Measurements from ENCODE around the gene HECA. TPM values are rescaled to one million over a fixed set of nuclear protein-coding genes. Genes with fewer than 3 reads are reported as not detected.
"Not testable (repeated sequence)": the region's sequence is repeated elsewhere in the genome, so short reads cannot be mapped to it uniquely, and the experiment has no call there.

HECA gene
- total RNA-seq, 4 donors from 2014 or later = 36.1 to 70.1 (median 46.9) TPM

DNA sequence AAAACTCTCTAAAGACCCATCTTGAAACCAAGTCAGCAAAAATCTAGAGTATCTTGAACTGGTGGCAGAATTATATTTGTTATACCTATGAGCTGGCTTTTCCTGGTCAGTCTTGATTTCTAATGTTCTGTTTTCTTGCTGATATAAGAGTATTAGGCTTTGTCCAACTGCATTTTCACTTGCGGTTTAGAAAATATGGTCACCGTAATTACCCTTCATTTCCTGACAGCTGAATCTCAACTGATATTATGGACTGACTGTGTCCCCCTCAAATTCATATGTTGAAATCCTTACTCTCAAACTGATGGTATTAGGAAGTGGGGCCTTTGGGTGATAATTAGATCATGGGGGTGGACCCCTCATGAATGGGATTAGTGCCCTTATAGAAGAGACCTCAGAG lies 84.9 kb downstream of the HECA start:
- Histone ChIP-seq H3K36me3 (no peaks in the 10 kb centered on the region), H3K27ac (peak overlapping the region in 3 of 4 donors; percentile 27 to 54 (median 44)), H3K4me1 (peaks cover 0 to 10% (median 2%) of the 10 kb centered on the region in 3 donors), H3K27me3 (no peaks in the 10 kb centered on the region), H3K4me3 (no peak overlapping the region), H3K9me3 (no peaks in the 10 kb centered on the region)
- 90 to 100% methylated on average over 1 to 2 of the region's 2 CpGs for WGBS, 2 donors (ENCODE audit: low coverage in 1 of 2)
- TF ChIP-seq POLR2AphosphoS5 (IDR thresholded peaks at IDR 0.05) (no peak), POLR2A (IDR thresholded peaks at IDR 0.05) (no peak), EP300 (IDR thresholded peaks at IDR 0.05) (no peak), CTCF (IDR thresholded peaks at IDR 0.05) (no peak)
- ATAC-seq = no peak

DNA sequence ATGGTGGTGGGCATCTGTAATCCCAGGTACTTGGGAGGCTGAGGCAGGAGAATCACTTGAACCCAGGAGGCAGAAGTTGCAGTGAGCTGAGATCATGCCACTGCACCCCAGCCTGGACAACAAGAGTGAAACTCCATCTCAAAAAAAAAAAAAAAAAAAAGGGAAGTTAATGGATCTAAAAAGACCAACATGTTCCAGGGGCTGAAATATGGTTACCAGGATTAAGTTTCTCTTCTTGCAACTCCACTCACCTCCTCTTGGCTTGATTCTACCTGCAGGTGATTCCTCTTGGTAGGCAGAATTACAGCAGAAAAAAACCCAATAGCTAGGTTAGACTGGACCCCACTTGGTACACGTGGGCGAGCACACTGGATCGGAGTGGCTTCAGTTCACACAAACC lies 93.5 kb downstream of the HECA start:
- not testable (repeated sequence) for ATAC-seq, H3K4me1 ChIP-seq, H3K9me3 ChIP-seq, H3K4me3 ChIP-seq, H3K27me3 ChIP-seq, H3K27ac ChIP-seq, H3K36me3 ChIP-seq
- WGBS, 2 donors (ENCODE audit: low coverage in 1 of 2) = 94 to 96% methylated on average over 3 of the region's 3 CpGs

Other genes starting within 250 kb of the HECA start
- gene REPS1, start 146.8 kb upstream of the HECA start, total RNA-seq = 10 to 100 TPM; 26.7 to 42.6 (median 29.3) TPM
- 10 to 100 TPM in 1 of 4 donors, 1 to 10 TPM in 2, under 1 TPM in 1; 0.78 to 11.9 (median 8.4) TPM for gene ABRACL, start 106.3 kb upstream of the HECA start, total RNA-seq
- 1 to 10 TPM in 3 of 4 donors, under 1 TPM in 1; 0.67 to 5.4 (median 2.6) TPM for gene TXLNB, start 156.9 kb downstream of the HECA start, total RNA-seq
- gene CITED2, start 239.6 kb downstream of the HECA start, total RNA-seq = 100 to 1,000 TPM; 103 to 553 (median 336) TPM